Activated CD4-positive, alpha-beta T cell treated with anti-CD3 and anti-CD28 coated beads for 4 hours (primary cell): Measurements from ENCODE around the gene NSD2.

ENCODE experiments used
- DNase-seq, 2 donors: peaks; one replicate each; pipeline ENCODE4 v3.0.0-alpha.2; 2020

NSD2 gene

GRCh38 chr4:1864076-1865008 is 6.9 kb upstream of the NSD2 start:
- no peak for DNase-seq

DNA sequence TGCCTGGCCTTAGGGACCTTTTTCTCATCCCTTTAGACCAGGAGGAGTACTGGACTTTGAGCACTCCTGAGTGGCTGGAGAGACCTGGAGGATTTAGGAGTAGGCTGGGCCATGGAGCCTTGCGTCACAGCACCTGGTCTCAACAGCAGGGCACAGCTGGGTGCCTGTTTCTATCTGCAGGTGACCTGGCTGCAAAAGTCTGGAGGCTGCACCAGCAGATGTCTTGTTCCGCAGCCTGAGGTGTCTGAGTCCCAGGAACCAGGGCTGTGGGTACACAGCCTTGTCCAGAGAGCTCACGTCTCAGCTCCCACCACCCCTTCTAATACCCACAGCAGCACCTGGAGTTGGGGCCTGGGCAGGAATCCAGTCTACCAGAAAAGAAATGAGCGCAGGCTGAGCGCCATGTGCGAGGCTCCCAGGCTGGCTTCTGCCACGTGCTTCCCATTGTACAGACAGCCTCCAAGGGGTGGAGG is 5.0 kb upstream of the NSD2 start:
- no peak for DNase-seq

GRCh38 chr4:1868293-1868692 is 2.9 kb upstream of the NSD2 start:
- no peak for DNase-seq

DNA sequence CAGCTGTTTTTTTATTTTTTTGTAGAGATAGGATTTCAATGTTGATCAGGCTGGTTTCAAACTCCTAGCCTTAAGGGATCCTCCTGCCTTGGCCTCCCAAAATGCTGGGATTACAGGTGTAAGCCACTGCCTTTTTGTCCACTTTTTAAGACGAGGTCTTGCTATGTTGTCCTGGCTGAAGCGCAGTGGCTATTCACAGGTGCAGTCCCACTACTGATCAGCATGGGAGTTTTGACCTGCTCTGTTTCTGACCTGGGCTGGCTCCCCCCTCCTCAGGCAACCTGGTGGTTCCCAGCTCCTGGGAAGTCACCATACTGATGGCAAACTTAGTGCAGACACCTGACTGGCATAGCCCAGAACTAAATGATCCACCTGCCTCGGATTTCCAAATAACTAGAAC is 2.3 kb upstream of the NSD2 start:
- DNase-seq = no peak

GRCh38 chr4:1869530-1870327 is 1.5 kb upstream of the NSD2 start:
- no peak for DNase-seq

- peak; percentile 84 to 90 for DNase-seq
Observed at GRCh38 chr4:1870328-1870577, 940 bp upstream of the NSD2 start.

GRCh38 chr4:1871471-1872021 is 353 bp downstream of the NSD2 start:
- no peak for DNase-seq

DNA sequence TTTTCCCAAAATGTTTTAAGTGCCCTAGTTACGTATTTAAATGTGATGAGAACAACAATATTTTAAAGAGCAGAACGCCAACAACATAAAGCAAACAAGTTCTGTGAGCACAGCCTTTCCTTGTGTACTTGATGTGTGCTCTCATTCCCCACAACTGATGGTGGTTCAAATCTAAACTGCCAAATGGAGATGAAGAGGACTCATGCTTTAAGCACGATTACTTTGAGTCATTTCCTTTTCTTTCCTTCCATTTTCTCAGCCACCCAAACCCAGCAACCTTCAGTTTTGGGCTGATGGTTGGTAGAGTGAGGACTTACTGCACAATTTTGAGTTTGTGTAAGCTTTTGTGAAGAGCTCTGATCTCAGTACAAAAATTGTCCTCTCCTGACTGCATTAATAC is 1.7 kb downstream of the NSD2 start:
- peak in 1 of 2 donors; percentile 21 for DNase-seq

- no peak for DNase-seq
Observed at GRCh38 chr4:1873291-1873690, 2.1 kb downstream of the NSD2 start.

DNA sequence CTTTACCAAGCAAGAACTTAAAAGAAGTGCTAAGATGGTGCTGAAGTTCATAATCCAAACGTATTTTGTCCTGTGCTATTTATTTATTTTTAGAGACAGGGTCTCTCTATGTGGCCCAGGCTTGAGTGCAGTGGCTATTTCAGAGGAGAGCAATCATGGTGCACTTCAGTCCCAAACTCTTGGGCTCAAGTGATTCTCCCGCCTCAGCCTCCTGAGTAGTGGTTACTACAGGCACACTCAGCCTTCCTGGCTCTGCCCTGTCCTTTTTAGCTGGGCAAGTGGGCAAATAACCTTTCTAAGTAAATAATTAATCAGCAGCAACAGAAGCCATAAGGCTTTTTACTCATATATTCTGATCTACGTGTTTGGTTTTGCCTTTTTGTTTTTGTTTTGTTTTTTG is 2.6 kb downstream of the NSD2 start:
- no peak for DNase-seq

- no peak for DNase-seq
Observed at GRCh38 chr4:1874201-1874600, 3.0 kb downstream of the NSD2 start.

- DNase-seq = no peak
Observed at GRCh38 chr4:1879485-1879884, 8.3 kb downstream of the NSD2 start.

DNA sequence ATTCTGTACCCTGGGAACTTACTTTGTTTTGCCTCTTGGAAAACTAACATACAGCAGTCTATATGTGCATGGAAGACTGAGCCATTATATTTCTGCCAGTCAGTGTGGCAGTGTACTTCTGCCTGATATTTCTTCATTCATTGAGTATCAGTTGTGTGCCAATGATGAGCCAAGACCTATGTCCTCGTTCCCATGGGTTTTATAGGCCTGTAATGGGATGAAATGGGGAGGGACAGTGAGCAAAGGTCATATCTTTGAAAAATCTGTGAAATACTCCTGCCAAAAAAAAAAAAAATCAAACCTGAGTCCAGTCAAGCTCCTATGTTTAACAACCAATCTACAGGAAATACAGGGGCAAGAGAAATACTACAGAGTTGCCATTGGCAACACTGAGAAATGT is 9.1 kb downstream of the NSD2 start:
- no peak for DNase-seq

DNA sequence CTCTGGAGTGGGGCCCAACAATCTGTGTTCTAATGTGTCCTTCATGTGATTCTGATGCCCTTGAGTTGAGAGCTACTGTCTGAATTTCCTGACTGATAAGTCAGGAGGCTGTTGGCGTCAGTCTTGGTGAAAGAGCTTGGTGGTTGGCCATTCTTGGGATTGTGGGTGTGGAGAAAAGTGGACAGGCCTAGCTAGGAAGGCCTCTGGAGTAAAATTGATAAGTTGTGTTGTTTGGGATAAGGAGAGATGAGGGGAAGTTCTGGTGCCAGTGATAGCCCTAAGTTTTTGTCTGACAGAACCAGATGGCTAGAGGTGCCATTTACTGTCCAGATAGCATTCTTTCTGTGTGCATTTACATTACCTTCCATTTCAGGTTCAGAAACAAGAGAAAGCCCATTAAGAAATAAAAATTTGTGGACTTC is 11.7 kb downstream of the NSD2 start:
- no peak for DNase-seq

GRCh38 chr4:1883583-1883982 is 12.4 kb downstream of the NSD2 start:
- DNase-seq = no peak

- no peak for DNase-seq
Observed at GRCh38 chr4:1885414-1885813, 14.2 kb downstream of the NSD2 start.

DNA sequence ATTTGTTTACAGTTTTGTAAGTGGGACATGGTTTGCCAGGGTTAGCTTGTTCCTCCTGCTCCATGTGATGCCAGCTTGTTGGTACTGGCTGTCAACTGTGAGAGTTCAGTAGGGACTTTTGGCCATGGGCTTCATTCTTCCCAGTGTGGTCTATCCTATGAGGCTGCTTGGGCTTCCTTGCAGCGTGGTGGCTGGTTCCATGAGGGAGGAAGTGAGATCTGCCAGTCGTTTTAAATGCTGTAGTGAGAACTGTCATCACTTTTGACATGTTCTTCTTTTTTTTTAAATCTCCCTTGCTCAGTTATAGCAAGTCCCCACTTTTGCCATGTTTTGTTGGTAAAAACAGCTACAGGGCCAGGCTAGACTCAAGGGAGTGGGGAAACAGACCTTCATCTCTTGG is 15.9 kb downstream of the NSD2 start:
- no peak for DNase-seq

DNA sequence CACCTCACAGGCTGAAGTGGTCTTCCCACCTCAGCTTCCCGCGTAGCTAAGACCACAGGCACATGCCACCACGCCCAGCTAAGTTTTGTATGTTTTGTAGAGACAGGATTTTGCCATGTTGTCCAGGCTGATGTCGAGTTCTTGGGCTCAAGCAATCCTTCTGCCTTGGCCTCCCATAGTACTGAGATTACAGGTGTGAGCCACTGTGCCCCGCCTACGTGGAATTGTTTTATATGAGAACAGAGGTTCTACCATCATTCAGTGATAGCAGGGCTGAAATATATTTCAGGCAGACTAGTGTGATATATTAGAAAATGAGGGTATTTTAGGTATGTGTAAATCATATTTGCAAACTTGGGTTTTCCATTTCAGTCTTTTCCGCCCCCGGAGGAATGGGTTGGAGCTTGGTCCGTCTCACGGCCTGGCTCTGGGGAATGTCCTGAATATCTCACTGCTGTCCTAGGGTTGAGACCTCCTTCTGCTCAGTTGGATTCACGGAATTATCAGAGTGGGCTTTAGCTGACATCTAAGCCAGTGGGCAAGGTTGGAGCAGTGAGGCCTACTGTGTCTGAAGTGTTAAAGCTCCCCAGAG is 19.9 kb downstream of the NSD2 start:
- DNase-seq = no peak

DNA sequence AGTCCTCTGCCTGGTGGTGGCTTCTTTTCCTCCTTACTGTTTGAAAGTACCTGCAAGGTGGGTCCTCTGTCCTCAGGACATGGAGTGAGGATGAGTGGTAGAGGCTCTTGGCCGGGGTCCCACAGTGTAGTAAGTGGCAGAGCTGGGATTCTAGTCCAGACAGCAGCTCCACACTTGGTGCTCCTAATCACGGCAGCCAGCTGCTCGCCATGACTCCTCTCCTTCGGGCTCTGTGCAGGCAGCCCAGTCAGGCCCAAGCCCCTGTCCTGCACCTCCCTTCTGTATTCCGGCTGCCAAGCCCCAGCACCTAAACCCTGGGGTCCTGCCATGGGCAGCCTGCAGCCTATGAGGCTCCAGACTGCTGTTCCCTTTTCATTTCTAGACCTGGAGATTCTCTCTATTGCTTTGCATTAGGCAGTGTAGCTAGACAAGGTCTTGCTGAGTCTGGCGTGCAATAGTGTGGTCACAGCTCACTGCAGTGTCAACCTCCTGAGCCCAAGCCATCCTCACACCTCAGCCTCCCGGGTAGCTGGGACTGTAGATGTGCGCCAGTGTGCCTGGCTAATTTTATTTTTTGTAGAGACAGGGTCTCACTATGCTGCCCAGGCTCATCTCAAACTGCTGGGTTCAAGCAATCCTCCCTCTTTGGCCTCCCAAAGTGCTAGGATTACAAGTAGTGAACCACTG is 24.9 kb downstream of the NSD2 start:
- DNase-seq = no peak

- no peak for DNase-seq
Observed at GRCh38 chr4:1896658-1896991, 25.4 kb downstream of the NSD2 start.

GRCh38 chr4:1898007-1898406 is 26.8 kb downstream of the NSD2 start:
- DNase-seq = no peak

GRCh38 chr4:1898681-1899080 is 27.5 kb downstream of the NSD2 start:
- DNase-seq = no peak
